Lower leg skin (tissue), 3 donors: ENCODE measurements around the gene C20orf96.

Experiments
- CTCF ChIP-seq, 3 donors: fragments of 450-650 bp; IDR thresholded peaks; one replicate each; pipeline ENCODE4 v1.5.1; 2016; ENCODE audit warnings: antibody characterized with exemption in 3 of 3, mild to moderate bottlenecking in 3 of 3, moderate library complexity in 2 of 3
- POLR2A ChIP-seq, 2 donors: fragments of 450-650 bp; IDR thresholded peaks; one replicate each; pipeline ENCODE4 v1.6.1; 2016 to 2017; ENCODE audit warnings: antibody characterized with exemption in 2 of 2, mild to moderate bottlenecking in 1 of 2, moderate library complexity in 1 of 2

GRCh38 chr20:289693-290083 lies 862 bp downstream of the C20orf96 start:
- TF ChIP-seq CTCF (IDR thresholded peaks at IDR 0.05) (no peak), POLR2A (IDR thresholded peaks at IDR 0.05) (no peak)
